Psoas muscle (tissue), 8 donors: Measurements from ENCODE around the gene TMEM37. TPM values are rescaled to one million over a fixed set of nuclear protein-coding genes. Genes with fewer than 3 reads are reported as not detected.

Experiments
- ATAC-seq, 4 donors: fragments of 200-7000 bp; cut with Tn5 transposase; one replicate each; pipeline ENCODE4 v1.9.1; 2020; ENCODE audit warnings: moderate library complexity in 3 of 4, mild to moderate bottlenecking in 2 of 4
- DNase-seq, 2 donors: peaks; one replicate each; pipeline ENCODE4 v3.0.0-alpha.2; 2020
- H3K27ac ChIP-seq: fragments of 200-600 bp; one replicate; pipeline ENCODE4 v1.8.0; 2022
- H3K27me3 ChIP-seq, 3 donors: fragments of 200-600 bp in 1 of 3; one replicate each; pipeline versions ENCODE4 v1.6.1 to v1.8.0; 2013 to 2022; ENCODE audit warnings: low read length in 2 of 3, mild to moderate bottlenecking in 2 of 3, moderate library complexity in 1 of 3; ENCODE audit not compliant: insufficient read depth in 3 of 3
- H3K36me3 ChIP-seq, 2 donors: fragments of 200-600 bp in 1 of 2; one replicate each; pipeline versions ENCODE4 v1.6.1 to v1.8.0; 2013 to 2022; ENCODE audit warnings: low read depth in 1 of 2, mild to moderate bottlenecking in 1 of 2, moderate library complexity in 1 of 2; ENCODE audit not compliant: insufficient read depth in 1 of 2
- H3K4me1 ChIP-seq: fragments of 200-600 bp; one replicate; pipeline ENCODE4 v1.8.0; 2022
- H3K4me3 ChIP-seq: fragments of 200-600 bp; one replicate; pipeline ENCODE4 v1.8.0; 2022; ENCODE audit warnings: mild to moderate bottlenecking
- H3K9me3 ChIP-seq: fragments of 200-600 bp; one replicate; pipeline ENCODE4 v1.8.0; 2022
- WGBS, 3 donors: extraction: QIAGEN DNeasy Blood & Tissue Kit; methylation state at CpG; one replicate each; pipeline versions ENCODE4 v1.1.6 to v1.1.7; 2013; 5-methylcytosine and 5-hydroxymethylcytosine counted together
- intact Hi-C, 2 donors: fragments of 100-400 bp; cut with DNase I; formaldehyde crosslinking; loops; one replicate each; pipeline versions ENCODE4 v1.11.0 to v1.14.2; 2022
- polyA plus RNA-seq, 3 donors: library from polyadenylated mRNA; stranded (reverse); fragments of 200-250 nt; gene quantifications; one replicate each; pipeline ENCODE4 v1.2.3, GENCODE V29; 2013
- total RNA-seq, 4 donors: library from RNA; stranded (reverse); fragmentation: NEBNext Ultra II Directional in 2 of 4; extraction: Animal tissue kit (Norgen Biotek cat#: 25700) in 2 of 4; gene quantifications; one replicate each; pipeline versions ENCODE4 v1.2.1 to v1.2.4, GENCODE V29; 2021 to 2023
- TF ChIP-seq, protein P1 (sequence below): fragments of 200-600 bp; IDR thresholded peaks from one replicate; pipeline ENCODE4 v1.8.0; 2022; ENCODE audit warnings: antibody characterized with exemption
- donor health status: healthy with polysubstance abuse.
- donor health status: DM: no; HTN: no; CAD: no; lungs with moderate emphysema.
- donor health status: Bipolar disorder and iron deficiency.
- donor health status: healthy.
- donor health status: DM: yes; HTN: yes; CAD: no.
- donor health status: DM: no; HTN: no; CAD: no.
- donor health status: DM: no; HTN: no; CAD: no.
- donor health status: DM: yes; HTN: yes; CAD: no.

The TMEM37 gene
- total and polyA plus RNA-seq, 7 donors, result 0.60 to 3.9 (median 0.96) TPM

DNA sequence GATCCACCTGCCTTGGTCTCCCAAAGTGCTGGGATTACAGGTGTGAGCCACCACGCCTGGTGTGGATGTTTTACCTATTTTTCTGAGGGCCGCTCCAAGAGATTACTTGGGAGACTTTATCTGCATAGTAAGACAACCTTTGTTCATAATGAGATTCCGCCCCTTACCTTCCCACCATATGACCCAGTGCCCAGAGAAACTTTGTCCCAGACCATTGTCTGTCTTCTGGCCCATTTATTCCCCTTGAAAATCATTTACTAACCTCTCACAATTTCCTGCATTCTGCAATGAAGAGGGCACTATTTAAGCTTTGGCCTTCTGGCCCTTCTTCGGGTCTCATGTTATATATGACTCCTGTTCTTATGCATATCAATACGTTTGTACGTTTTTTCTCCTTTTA lies 13.7 kb upstream of the TMEM37 start:
- Histone ChIP-seq H3K9me3 (no peaks in the 10 kb centered on the region), H3K27me3 (no peaks in the 10 kb centered on the region), H3K36me3 (no peaks in the 10 kb centered on the region), H3K27ac (no peak overlapping the region), H3K4me1 (no peaks in the 10 kb centered on the region), H3K4me3 (no peak overlapping the region)
- TF ChIP-seq, protein P1, sequence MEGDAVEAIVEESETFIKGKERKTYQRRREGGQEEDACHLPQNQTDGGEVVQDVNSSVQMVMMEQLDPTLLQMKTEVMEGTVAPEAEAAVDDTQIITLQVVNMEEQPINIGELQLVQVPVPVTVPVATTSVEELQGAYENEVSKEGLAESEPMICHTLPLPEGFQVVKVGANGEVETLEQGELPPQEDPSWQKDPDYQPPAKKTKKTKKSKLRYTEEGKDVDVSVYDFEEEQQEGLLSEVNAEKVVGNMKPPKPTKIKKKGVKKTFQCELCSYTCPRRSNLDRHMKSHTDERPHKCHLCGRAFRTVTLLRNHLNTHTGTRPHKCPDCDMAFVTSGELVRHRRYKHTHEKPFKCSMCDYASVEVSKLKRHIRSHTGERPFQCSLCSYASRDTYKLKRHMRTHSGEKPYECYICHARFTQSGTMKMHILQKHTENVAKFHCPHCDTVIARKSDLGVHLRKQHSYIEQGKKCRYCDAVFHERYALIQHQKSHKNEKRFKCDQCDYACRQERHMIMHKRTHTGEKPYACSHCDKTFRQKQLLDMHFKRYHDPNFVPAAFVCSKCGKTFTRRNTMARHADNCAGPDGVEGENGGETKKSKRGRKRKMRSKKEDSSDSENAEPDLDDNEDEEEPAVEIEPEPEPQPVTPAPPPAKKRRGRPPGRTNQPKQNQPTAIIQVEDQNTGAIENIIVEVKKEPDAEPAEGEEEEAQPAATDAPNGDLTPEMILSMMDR, result no peak
- intact Hi-C loops, result no loop called here
- ATAC-seq (no peak), DNase-seq (no peak)
- WGBS, 3 donors, result 91 to 96% (median 94%) methylated on average over 6 of the region's 6 CpGs

DNA sequence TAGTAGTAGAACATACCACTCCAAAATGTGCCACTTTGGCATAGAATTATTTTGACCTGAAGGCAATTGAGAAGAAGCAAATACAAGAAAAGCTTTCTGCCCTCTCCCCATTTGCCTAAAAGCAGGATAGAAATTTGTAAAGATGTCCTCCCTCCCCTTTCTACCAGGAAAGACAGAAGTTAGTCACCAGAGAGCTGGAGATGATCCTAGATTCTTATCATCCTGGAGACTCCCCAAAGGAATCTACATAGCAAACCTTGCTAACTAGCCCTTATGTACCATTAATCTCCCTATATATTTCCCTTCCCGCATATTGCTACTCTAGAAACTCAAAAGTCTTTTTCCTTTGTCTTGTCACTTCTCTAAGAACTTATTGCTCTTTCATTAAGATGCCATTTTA lies 12.6 kb upstream of the TMEM37 start:
- intact Hi-C loops, result no loop called here
- WGBS, 3 donors, result 89 to 95% (median 90%) methylated on average over 1 of the region's 1 CpG
- no peaks in the 10 kb centered on the region for H3K4me1 ChIP-seq
- no peak overlapping the region for H3K4me3 ChIP-seq
- TF ChIP-seq, protein P1, result no peak
- H3K27me3 ChIP-seq, result no peaks in the 10 kb centered on the region
- no peaks in the 10 kb centered on the region for H3K36me3 ChIP-seq
- ATAC-seq (no peak), DNase-seq (no peak)
- no peak overlapping the region for H3K27ac ChIP-seq
- no peaks in the 10 kb centered on the region for H3K9me3 ChIP-seq

DNA sequence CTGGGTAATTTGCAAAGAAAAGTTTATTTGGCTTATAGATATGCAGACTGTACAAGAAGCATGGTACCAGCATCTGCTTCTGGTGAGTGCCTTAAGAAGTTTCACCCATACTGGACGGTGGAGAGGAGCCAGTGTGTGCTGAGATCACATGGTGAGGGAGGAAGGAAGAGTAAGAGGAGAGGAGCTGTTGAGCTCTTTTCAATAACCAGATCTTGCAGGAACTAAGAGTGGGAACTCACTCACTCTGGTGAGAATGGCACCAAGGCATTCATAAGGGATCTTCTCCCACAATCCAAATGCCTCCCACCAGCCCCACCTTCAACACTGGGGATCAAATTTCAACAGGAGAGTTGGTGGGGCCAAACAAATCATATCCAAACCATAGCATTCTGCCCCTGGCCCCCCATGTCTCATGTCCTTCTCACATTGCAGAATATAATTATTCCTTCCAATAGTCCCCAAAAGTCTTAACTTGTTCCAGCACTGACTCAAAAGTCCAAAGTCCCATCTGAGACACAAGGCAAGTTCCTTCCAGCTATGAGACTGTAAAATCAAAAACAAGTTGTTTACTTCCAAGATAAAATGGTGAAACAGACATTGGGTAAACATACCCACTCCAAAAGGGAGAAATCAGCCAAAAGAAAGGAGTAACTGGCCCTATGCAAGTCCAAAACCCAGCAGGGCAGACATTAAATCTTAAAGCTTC lies 11.7 kb upstream of the TMEM37 start:
- DNase-seq (no peak), ATAC-seq (no peak)
- Histone ChIP-seq H3K36me3 (no peaks in the 10 kb centered on the region), H3K9me3 (no peaks in the 10 kb centered on the region), H3K4me1 (no peaks in the 10 kb centered on the region), H3K27ac (no peak overlapping the region), H3K27me3 (no peaks in the 10 kb centered on the region), H3K4me3 (no peak overlapping the region)
- 50 to 65% (median 63%) methylated on average over 1 of the region's 1 CpG for WGBS, 3 donors
- TF ChIP-seq, protein P1, result no peak
- intact Hi-C loops, result no loop called here

DNA sequence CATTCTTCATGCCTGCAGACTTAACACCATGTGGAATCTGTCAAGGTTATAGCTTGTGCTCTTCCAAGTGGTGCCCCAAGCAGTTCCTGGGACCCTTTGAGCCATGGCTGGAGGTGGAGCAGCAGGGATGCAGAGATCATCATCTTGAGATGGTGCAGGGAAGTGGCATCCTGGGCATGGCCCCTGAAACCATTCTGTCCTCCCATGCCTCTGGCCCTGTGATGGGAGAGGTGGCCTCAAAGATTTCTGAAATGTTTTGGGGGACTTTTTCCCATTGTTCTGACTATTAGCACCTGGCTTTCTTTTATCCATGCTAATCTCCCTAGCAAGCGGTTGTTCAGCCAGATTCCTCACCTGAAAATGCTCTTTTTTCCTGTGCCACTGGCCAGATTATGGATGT lies 10.3 kb upstream of the TMEM37 start:
- Histone ChIP-seq H3K36me3 (no peaks in the 10 kb centered on the region), H3K4me1 (no peaks in the 10 kb centered on the region), H3K9me3 (no peaks in the 10 kb centered on the region), H3K27me3 (no peaks in the 10 kb centered on the region), H3K4me3 (no peak overlapping the region), H3K27ac (no peak overlapping the region)
- WGBS, 3 donors, result 95 to 100% (median 100%) methylated on average over 1 of the region's 1 CpG
- intact Hi-C loops, result no loop called here
- ATAC-seq (no peak), DNase-seq (no peak)
- TF ChIP-seq, protein P1, result no peak

DNA sequence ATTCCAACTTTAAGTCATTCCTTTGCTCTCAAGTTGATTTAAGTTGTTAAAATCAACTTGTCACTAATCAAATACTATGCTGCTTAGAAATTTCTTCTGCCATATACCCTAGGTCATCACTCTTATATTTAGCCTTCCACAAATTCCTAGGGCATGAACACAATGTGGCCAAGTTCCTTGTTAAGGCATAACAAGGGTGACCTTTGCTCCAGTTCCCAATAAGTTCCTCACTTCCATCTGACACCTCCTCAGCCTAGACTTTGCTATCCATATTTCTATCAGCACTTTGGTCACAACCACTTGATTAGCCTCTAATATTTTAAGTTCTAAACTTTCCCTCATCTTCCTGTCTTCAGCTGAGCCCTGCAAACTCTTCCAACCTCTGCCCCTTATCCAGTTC lies 9.9 kb upstream of the TMEM37 start:
- no peak for DNase-seq
- Histone ChIP-seq H3K4me1 (no peaks in the 10 kb centered on the region), H3K27me3 (peaks cover 0 to under 1% (median 0%) of the 10 kb centered on the region in 3 donors), H3K4me3 (no peak overlapping the region), H3K36me3 (no peaks in the 10 kb centered on the region), H3K27ac (no peak overlapping the region), H3K9me3 (no peaks in the 10 kb centered on the region)
- intact Hi-C loops, result no loop called here
- ATAC-seq, result no peak
- TF ChIP-seq, protein P1, result no peak
